ENCODE results near the gene CAST.

The CAST gene

DNA sequence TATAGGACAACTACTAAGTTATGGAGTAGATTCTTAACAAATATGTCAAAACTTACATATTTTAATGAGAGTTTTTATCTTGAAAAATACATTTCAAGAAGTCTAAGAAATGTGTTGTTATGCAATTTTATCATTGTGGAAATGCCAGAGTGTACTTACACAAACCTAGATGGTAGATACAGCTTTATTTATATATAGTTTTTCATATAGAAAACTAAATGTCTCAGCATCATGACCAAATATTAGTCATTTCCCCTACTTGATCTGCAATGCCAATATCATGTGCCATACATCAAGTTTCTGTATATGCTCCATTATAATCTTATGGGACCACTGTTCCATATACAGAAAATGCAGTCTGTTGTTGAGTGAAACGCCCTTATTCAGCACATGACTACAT lies 28.7 kb downstream of the CAST start:
- H3K9ac ChIP-seq (ENCODE audit: low read length in 2 of 2), result no peak overlapping the region

DNA sequence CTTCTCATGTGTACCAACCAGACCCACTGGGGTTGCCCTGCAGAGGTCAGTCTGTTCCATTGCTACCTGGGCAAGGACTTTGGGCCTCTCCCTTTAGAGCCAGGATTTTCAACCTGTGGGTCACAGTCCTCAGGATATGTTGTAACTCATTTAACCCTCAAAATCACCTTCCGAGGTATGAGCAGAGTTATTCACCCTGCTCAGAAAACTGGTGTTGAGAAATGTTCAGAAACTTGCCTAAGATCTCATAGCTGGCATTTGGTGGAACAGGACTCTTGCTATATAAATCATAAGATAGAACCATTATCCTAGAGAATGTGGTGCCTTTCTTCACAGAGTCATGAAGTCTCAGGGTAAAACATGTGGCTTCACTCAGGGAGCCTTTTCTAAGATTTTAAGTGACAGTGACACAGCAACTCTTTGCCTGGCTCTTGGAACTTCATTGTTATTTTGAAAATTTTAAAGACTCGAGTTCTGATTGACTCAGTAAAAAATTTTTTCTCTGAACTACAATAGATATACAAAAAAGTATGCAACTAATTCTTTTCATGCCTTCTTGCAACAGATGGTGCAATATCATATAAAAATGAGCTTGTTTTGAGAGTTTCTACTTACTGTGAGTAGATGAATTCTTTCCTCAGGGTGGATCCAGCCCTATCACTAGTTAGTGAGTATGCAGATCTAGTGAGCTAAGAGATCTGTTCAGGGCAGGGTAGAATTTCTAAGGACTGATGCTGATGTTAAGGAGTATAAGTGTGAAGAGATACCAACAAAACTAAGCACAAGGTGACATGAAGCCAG lies 29.5 kb downstream of the CAST start:
- H3K27me3 ChIP-seq (ENCODE audit: control insufficient read depth in 1 of 2, insufficient read depth in 2 of 2, low read length in 2 of 2), result no peaks in the 10 kb centered on the region
- no peaks in the 10 kb centered on the region for H3K4me1 ChIP-seq (ENCODE audit: control insufficient read depth, insufficient read depth, low read length)
- H3K36me3 ChIP-seq (ENCODE audit: control insufficient read depth in 2 of 2, insufficient read depth in 2 of 2, low read length in 2 of 2), result peaks cover 0 to 8% of the 10 kb centered on the region in 2 donors
- no peak overlapping the region for H3K4me3 ChIP-seq (ENCODE audit: low read length in 2 of 2)
- H3K9me3 ChIP-seq (ENCODE audit: control insufficient read depth in 2 of 2, low read length in 2 of 2), result no peaks in the 10 kb centered on the region
- no peak overlapping the region for H3K27ac ChIP-seq (ENCODE audit: low read length)
- no peak overlapping the region for H3K9ac ChIP-seq (ENCODE audit: low read length in 2 of 2)

More for the DNA sequence above, 28.7 kb downstream of the CAST start:
- no peaks in the 10 kb centered on the region for H3K9me3 ChIP-seq (ENCODE audit: control insufficient read depth in 2 of 2, low read length in 2 of 2)
- H3K27me3 ChIP-seq (ENCODE audit: control insufficient read depth in 1 of 2, insufficient read depth in 2 of 2, low read length in 2 of 2), result no peaks in the 10 kb centered on the region
- no peaks in the 10 kb centered on the region for H3K4me1 ChIP-seq (ENCODE audit: control insufficient read depth, insufficient read depth, low read length)
- no peak overlapping the region for H3K4me3 ChIP-seq (ENCODE audit: low read length in 2 of 2)
- H3K36me3 ChIP-seq (ENCODE audit: control insufficient read depth in 2 of 2, insufficient read depth in 2 of 2, low read length in 2 of 2), result peaks cover 2 to 5% of the 10 kb centered on the region in 2 donors
- no peak overlapping the region for H3K27ac ChIP-seq (ENCODE audit: low read length)

DNA sequence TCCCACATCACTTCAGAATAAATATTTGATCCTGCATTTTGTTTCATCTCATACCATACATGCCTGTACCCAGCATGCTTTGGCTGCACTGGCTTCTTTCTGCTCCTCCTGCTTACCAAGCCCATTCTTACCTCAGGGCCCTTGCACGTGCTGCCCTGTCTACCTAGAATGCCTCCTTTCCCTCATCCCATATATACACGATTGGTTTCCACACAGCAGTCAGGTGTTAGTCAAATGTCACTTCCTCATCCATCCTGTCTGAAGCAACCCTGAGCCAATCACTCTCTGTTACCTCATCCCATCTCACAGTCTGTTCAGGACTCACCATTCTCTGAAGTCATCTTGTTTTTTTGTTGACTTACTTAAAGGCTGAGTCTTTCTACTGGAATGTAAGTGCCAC lies 30.3 kb downstream of the CAST start:
- no peak overlapping the region for H3K9ac ChIP-seq (ENCODE audit: low read length in 2 of 2)
- no peak overlapping the region for H3K4me3 ChIP-seq (ENCODE audit: low read length in 2 of 2)
- no peaks in the 10 kb centered on the region for H3K4me1 ChIP-seq (ENCODE audit: control insufficient read depth, insufficient read depth, low read length)
- no peak overlapping the region for H3K27ac ChIP-seq (ENCODE audit: low read length)
- peaks cover 0 to 9% of the 10 kb centered on the region in 2 donors for H3K36me3 ChIP-seq (ENCODE audit: control insufficient read depth in 2 of 2, insufficient read depth in 2 of 2, low read length in 2 of 2)
- H3K27me3 ChIP-seq (ENCODE audit: control insufficient read depth in 1 of 2, insufficient read depth in 2 of 2, low read length in 2 of 2), result no peaks in the 10 kb centered on the region
- no peaks in the 10 kb centered on the region for H3K9me3 ChIP-seq (ENCODE audit: control insufficient read depth in 2 of 2, low read length in 2 of 2)

DNA sequence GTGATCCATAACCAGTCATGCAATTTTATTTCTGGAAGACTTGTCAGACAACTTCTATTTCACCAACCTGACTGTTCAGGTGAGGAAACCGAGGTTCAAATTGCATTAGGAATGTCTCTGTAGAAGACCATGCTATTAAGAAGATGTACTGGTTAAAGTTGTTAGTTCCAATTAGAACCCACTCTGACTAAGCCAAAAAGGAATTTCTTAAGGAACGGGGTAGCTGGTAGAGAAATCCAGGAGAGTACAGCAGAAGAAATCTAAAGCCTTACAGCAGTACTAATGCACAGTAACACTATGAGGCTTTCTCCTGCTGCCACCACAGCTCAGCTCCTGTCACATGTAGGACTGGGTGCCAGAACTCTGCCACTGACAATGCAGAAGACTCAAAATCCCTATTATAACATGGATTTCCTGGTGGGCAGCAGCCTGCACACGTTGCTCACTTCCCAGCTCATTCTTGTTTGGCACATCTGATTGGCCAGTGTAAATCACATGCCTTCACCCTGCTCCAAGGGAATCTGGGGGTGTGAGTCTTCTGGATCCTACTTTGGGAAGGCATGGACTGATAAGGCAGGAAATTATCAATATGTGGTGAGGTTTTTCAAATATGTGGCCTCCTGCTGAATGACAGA lies 37.1 kb downstream of the CAST start:
- Histone ChIP-seq H3K9me3 (ENCODE audit: control insufficient read depth in 2 of 2, low read length in 2 of 2) (no peaks in the 10 kb centered on the region), H3K4me3 (ENCODE audit: low read length in 2 of 2) (no peak overlapping the region), H3K9ac (ENCODE audit: low read length in 2 of 2) (no peak overlapping the region), H3K36me3 (ENCODE audit: control insufficient read depth in 2 of 2, insufficient read depth in 2 of 2, low read length in 2 of 2) (peaks cover 0 to 6% of the 10 kb centered on the region in 2 donors), H3K27ac (ENCODE audit: low read length) (no peak overlapping the region), H3K27me3 (ENCODE audit: control insufficient read depth in 1 of 2, insufficient read depth in 2 of 2, low read length in 2 of 2) (no peaks in the 10 kb centered on the region), H3K4me1 (ENCODE audit: control insufficient read depth, insufficient read depth, low read length) (peaks cover 13% of the 10 kb centered on the region)

DNA sequence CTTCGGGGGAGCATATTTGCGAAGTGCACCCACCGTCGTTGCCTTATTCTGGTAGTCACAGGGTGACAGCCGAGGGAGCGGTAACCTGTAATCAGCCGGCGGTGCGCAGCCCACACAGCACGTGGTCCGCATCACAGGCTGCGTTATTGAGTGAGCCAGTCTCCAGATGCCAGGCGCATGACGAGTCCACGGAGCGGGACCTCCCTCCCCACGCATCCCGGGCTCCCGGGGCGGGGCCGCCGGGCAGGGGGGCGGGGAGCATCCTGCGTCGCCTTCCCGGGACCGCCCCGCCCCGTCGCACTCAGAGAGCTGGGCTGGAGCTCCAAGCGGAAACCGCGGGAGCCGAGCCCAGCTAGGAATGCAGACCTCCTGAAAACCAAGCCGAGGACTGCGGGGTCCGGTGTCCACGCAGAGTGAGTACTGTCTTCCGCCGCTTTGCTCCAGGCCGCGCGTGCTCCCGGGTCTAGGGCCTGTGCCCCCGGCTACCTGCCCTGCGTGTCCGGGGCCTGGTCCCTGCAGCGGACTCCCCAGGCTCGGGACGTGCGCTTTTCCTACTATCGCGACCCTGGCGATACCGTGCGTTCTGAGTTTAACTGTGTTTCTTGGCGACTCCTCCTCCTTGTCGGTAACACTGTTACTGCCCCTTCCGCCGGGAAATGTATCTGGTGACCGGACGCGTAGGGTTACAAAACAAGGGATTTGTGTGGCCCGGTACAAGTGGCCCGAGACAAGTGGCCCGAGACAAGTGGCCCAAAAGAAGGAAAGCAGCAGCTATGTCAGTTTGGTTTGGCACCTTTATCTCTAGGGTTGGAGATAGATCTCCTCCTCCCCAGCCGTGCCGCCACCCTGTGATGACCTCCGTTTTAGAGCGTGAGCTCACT lies 40.6 kb downstream of the CAST start:
- peak overlapping the region; percentile 84 for H3K27ac ChIP-seq (ENCODE audit: low read length)
- no peaks in the 10 kb centered on the region for H3K9me3 ChIP-seq (ENCODE audit: control insufficient read depth in 2 of 2, low read length in 2 of 2)
- H3K27me3 ChIP-seq (ENCODE audit: control insufficient read depth in 1 of 2, insufficient read depth in 2 of 2, low read length in 2 of 2), result no peaks in the 10 kb centered on the region
- no peaks in the 10 kb centered on the region for H3K36me3 ChIP-seq (ENCODE audit: control insufficient read depth in 2 of 2, insufficient read depth in 2 of 2, low read length in 2 of 2)
- peak overlapping the region; percentile 84 to 86 for H3K9ac ChIP-seq (ENCODE audit: low read length in 2 of 2)
- peaks cover 13% of the 10 kb centered on the region for H3K4me1 ChIP-seq (ENCODE audit: control insufficient read depth, insufficient read depth, low read length)
- peak overlapping the region; percentile 86 to 93 for H3K4me3 ChIP-seq (ENCODE audit: low read length in 2 of 2)

DNA sequence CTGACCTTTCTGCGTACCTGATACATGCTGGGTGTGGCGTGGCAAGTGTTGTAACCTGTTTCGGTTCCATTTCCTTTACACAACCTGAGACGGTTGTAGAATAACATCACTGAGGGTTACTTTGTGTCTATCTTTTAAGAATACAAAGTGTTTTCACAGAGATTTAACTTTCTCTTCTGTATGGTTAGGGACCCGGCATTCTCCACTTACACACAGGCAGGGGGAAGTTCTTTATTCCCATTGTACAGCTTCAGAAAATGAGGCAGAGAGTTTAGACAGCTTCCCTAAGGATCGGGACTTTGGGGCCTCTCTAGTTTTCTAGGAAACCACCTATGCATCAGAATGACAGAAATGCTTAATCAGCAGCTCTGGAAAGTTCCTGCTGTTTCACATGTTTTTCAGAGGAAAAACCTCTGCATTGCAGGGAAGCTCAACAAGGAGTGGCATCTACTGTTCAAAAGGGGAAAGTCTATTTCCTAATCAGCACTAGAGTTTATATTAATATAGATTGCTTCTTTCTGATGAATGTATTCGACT lies 41.3 kb downstream of the CAST start:
- peaks cover 13% of the 10 kb centered on the region for H3K4me1 ChIP-seq (ENCODE audit: control insufficient read depth, insufficient read depth, low read length)
- H3K9ac ChIP-seq (ENCODE audit: low read length in 2 of 2), result peak overlapping the region; percentile 84 to 86
- H3K4me3 ChIP-seq (ENCODE audit: low read length in 2 of 2), result peak overlapping the region; percentile 86 to 93
- no peaks in the 10 kb centered on the region for H3K9me3 ChIP-seq (ENCODE audit: control insufficient read depth in 2 of 2, low read length in 2 of 2)
- H3K36me3 ChIP-seq (ENCODE audit: control insufficient read depth in 2 of 2, insufficient read depth in 2 of 2, low read length in 2 of 2), result no peaks in the 10 kb centered on the region
- no peaks in the 10 kb centered on the region for H3K27me3 ChIP-seq (ENCODE audit: control insufficient read depth in 1 of 2, insufficient read depth in 2 of 2, low read length in 2 of 2)
- peak overlapping the region; percentile 84 for H3K27ac ChIP-seq (ENCODE audit: low read length)

DNA sequence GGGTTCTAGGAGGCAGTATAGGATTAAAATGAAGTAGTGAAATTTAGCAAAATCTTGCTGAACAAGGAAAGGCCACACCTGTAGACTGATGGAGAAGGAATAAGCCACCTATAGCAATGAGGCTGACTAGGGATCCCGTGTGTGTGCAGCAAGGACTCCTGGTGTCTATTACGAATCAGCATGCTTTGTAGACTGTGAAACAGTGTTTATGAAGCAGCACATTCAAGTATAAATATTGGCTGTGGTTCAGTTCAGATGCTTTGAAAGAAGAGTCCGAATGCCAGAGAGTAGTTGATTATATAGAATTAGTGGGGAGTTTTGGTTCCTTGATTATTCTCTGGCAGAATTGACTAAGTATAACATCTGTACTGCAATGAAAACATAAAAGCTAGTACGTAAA lies 41.8 kb downstream of the CAST start:
- Histone ChIP-seq H3K27me3 (ENCODE audit: control insufficient read depth in 1 of 2, insufficient read depth in 2 of 2, low read length in 2 of 2) (no peaks in the 10 kb centered on the region), H3K4me1 (ENCODE audit: control insufficient read depth, insufficient read depth, low read length) (peaks cover 18% of the 10 kb centered on the region), H3K9me3 (ENCODE audit: control insufficient read depth in 2 of 2, low read length in 2 of 2) (no peaks in the 10 kb centered on the region), H3K4me3 (ENCODE audit: low read length in 2 of 2) (peak overlapping the region; percentile 86 to 93), H3K9ac (ENCODE audit: low read length in 2 of 2) (peak overlapping the region; percentile 84 to 86), H3K36me3 (ENCODE audit: control insufficient read depth in 2 of 2, insufficient read depth in 2 of 2, low read length in 2 of 2) (no peaks in the 10 kb centered on the region), H3K27ac (ENCODE audit: low read length) (peak overlapping the region; percentile 84)

DNA sequence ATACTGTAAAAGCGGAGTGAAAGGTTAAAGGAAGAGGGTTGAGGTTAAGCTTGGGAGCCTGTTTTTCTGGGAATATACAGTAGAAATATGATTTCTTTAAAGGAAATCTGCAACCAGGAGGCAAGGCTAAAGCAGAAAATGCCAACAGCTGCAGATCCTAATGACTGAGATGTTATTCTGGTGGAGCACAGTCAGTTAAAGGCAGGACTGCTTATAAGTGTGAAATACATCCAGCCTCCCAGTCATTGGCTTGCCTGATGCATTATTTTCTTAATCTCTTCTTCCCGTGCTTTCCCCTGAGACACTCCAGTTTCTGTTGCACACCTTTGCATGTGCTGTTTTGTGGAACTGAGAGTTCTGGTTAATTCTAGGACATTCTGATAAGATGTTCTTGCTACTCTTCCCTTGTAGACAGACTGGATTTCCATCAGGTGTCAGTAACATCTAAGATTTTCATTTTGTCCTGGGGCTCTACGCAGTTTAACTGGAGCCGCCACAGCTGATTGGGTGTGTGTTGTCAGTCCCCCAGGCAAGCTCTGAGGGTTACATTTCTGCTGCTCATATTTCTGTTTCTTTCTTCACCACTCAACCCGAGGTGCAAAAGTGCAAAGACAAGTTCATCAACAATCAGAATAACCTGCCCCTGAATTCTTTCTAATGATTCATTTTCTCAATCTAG lies 44.4 kb downstream of the CAST start:
- no peak overlapping the region for H3K9ac ChIP-seq (ENCODE audit: low read length in 2 of 2)
- H3K36me3 ChIP-seq (ENCODE audit: control insufficient read depth in 2 of 2, insufficient read depth in 2 of 2, low read length in 2 of 2), result no peaks in the 10 kb centered on the region
- no peak overlapping the region for H3K4me3 ChIP-seq (ENCODE audit: low read length in 2 of 2)
- no peaks in the 10 kb centered on the region for H3K9me3 ChIP-seq (ENCODE audit: control insufficient read depth in 2 of 2, low read length in 2 of 2)
- no peaks in the 10 kb centered on the region for H3K27me3 ChIP-seq (ENCODE audit: control insufficient read depth in 1 of 2, insufficient read depth in 2 of 2, low read length in 2 of 2)
- H3K27ac ChIP-seq (ENCODE audit: low read length), result no peak overlapping the region
- H3K4me1 ChIP-seq (ENCODE audit: control insufficient read depth, insufficient read depth, low read length), result peaks cover 19% of the 10 kb centered on the region

DNA sequence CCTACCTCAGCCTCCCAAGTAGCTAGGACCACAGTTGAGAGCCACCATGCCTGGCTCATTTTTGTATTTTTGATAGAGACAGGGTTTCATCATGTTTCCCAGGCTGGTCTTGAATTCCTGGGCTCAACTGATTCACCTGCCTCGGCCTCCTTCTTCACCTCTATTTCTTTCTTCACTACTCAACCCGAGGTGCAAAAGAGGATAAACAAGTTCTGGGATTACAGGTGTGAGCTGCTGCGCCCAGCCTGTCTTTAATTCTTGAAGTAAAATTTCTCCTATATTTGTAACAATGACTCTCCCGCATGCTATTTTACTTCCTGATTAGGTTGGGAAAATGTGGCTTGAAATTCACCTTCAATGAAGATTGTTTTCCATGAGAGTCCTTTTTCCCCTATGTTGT lies 46.4 kb downstream of the CAST start:
- Histone ChIP-seq H3K27me3 (ENCODE audit: control insufficient read depth in 1 of 2, insufficient read depth in 2 of 2, low read length in 2 of 2) (no peaks in the 10 kb centered on the region), H3K27ac (ENCODE audit: low read length) (no peak overlapping the region), H3K9me3 (ENCODE audit: control insufficient read depth in 2 of 2, low read length in 2 of 2) (no peaks in the 10 kb centered on the region), H3K36me3 (ENCODE audit: control insufficient read depth in 2 of 2, insufficient read depth in 2 of 2, low read length in 2 of 2) (no peaks in the 10 kb centered on the region), H3K4me3 (ENCODE audit: low read length in 2 of 2) (no peak overlapping the region), H3K9ac (ENCODE audit: low read length in 2 of 2) (no peak overlapping the region), H3K4me1 (ENCODE audit: control insufficient read depth, insufficient read depth, low read length) (peaks cover 11% of the 10 kb centered on the region)

All from stomach smooth muscle (tissue), 2 donors.